Trophoblast cell (in vitro differentiated cells and primary cell): ENCODE data around the gene CAMK1D.

Source experiments
- DNase-seq, 2 donors: peaks; one replicate each; pipeline ENCODE4 v3.0.0-alpha.2; 2016
- H2AFZ ChIP-seq: 2 replicates; pipeline ENCODE4 v1.6.1; 2013; ENCODE audit warnings: low read length, moderate library complexity, mild to moderate bottlenecking; ENCODE audit not compliant: insufficient read depth, poor library complexity
- H2AK5ac ChIP-seq: 2 replicates; pipeline ENCODE4 v1.6.1; 2013; ENCODE audit warnings: mild to moderate bottlenecking, low read length
- H2BK120ac ChIP-seq: 2 replicates; pipeline ENCODE4 v1.6.1; 2013; ENCODE audit warnings: low read length, mild to moderate bottlenecking, moderate library complexity; ENCODE audit not compliant: insufficient read depth, poor library complexity
- H2BK12ac ChIP-seq: 2 replicates; pipeline ENCODE4 v1.6.1; 2013; ENCODE audit warnings: mild to moderate bottlenecking, low read length, moderate library complexity
- H2BK5ac ChIP-seq: 2 replicates; pipeline ENCODE4 v1.6.1; 2013; ENCODE audit warnings: low read length, low read depth, moderate library complexity, mild to moderate bottlenecking; ENCODE audit not compliant: poor library complexity
- H3K14ac ChIP-seq: 2 replicates; pipeline ENCODE4 v1.6.1; 2013; ENCODE audit warnings: mild to moderate bottlenecking, low read length
- H3K18ac ChIP-seq: 2 replicates; pipeline ENCODE4 v1.6.1; 2013; ENCODE audit warnings: mild to moderate bottlenecking, low read length
- H3K23ac ChIP-seq: 2 replicates; pipeline ENCODE4 v1.6.1; 2013; ENCODE audit warnings: low read length
- H3K27ac ChIP-seq: 2 replicates; pipeline ENCODE4 v1.5.1; 2013; ENCODE audit warnings: low read depth, mild to moderate bottlenecking, inconsistent platforms, low read length, moderate library complexity
- H3K27me3 ChIP-seq: 2 replicates; pipeline ENCODE4 v1.6.1; 2013; ENCODE audit warnings: inconsistent platforms, mild to moderate bottlenecking, low read length, moderate library complexity; ENCODE audit not compliant: insufficient read depth
- H3K36me3 ChIP-seq, 2 experiments: 1 replicate in 1 of 2; 2 replicates in 1 of 2; pipeline ENCODE4 v1.6.1; 2013; ENCODE audit warnings: low read length in 2 of 2, mild to moderate bottlenecking in 2 of 2, moderate library complexity in 1 of 2; ENCODE audit not compliant: insufficient read depth in 2 of 2, control insufficient read depth in 1 of 2
- H3K4ac ChIP-seq: 2 replicates; pipeline ENCODE4 v1.6.1; 2013; ENCODE audit warnings: low read depth, mild to moderate bottlenecking, low read length, moderate library complexity
- H3K4me1 ChIP-seq, 2 experiments: 1 replicate in 1 of 2; 2 replicates in 1 of 2; pipeline ENCODE4 v1.6.1; 2013; ENCODE audit warnings: low read length in 2 of 2, mild to moderate bottlenecking in 2 of 2, moderate library complexity in 1 of 2; ENCODE audit not compliant: insufficient read depth in 2 of 2, control insufficient read depth in 1 of 2
- H3K4me2 ChIP-seq: 2 replicates; pipeline ENCODE4 v1.6.1; 2013; ENCODE audit warnings: inconsistent platforms, mild to moderate bottlenecking, low read length, moderate library complexity
- H3K4me3 ChIP-seq: 2 replicates; pipeline ENCODE4 v1.5.1; 2013; ENCODE audit warnings: mild to moderate bottlenecking, low read depth, low read length, inconsistent platforms
- H3K79me1 ChIP-seq: one replicate; pipeline ENCODE4 v1.6.1; 2013; ENCODE audit warnings: low read length
- H3K79me2 ChIP-seq: 2 replicates; pipeline ENCODE4 v1.6.1; 2013; ENCODE audit warnings: low read length, mild to moderate bottlenecking; ENCODE audit not compliant: control insufficient read depth, insufficient read depth, poor library complexity
- H3K9ac ChIP-seq: 2 replicates; pipeline ENCODE4 v1.6.1; 2013; ENCODE audit warnings: mild to moderate bottlenecking, low read length
- H3K9me3 ChIP-seq: 2 replicates; pipeline ENCODE4 v1.6.1; 2013; ENCODE audit warnings: low read depth, mild to moderate bottlenecking, control low read depth, inconsistent platforms, low read length; ENCODE audit not compliant: insufficient read depth
- H4K12ac ChIP-seq: 2 replicates; pipeline ENCODE4 v1.6.1; 2013; ENCODE audit warnings: low read depth, mild to moderate bottlenecking, low read length, moderate library complexity
- H4K8ac ChIP-seq: 2 replicates; pipeline ENCODE4 v1.6.1; 2013; ENCODE audit warnings: low read depth, mild to moderate bottlenecking, low read length, moderate library complexity
- H4K91ac ChIP-seq: one replicate; pipeline ENCODE4 v1.6.1; 2013; ENCODE audit warnings: low read depth, mild to moderate bottlenecking, low read length, moderate library complexity
- WGBS: extraction: QIAGEN DNeasy Blood & Tissue Kit; methylation state at CpG from one replicate; pipeline ENCODE4 v1.1.7; 2013; ENCODE audit warnings: missing lambda C conversion rate; ENCODE audit not compliant: insufficient read length, insufficient coverage; ENCODE audit errors: extremely low coverage; 5-methylcytosine and 5-hydroxymethylcytosine counted together

The CAMK1D gene

GRCh38 chr10:12829831-12830390 is 480.6 kb downstream of the CAMK1D start:
- no peak overlapping the region for H3K18ac ChIP-seq

GRCh38 chr10:12832096-12832495 is 482.7 kb downstream of the CAMK1D start:
- Histone ChIP-seq H2BK5ac (no peak overlapping the region), H3K23ac (no peak overlapping the region), H3K18ac (no peak overlapping the region), H2AFZ (no peak overlapping the region), H2AK5ac (no peak overlapping the region), H3K4me2 (no peak overlapping the region), H4K8ac (no peak overlapping the region), H3K14ac (no peak overlapping the region), H3K9me3 (no peaks in the 10 kb centered on the region), H3K36me3 (no peaks in the 10 kb centered on the region), H3K27me3 (no peaks in the 10 kb centered on the region), H4K91ac (no peak overlapping the region), H3K4me1 (no peaks in the 10 kb centered on the region), H3K4ac (no peak overlapping the region), H3K9ac (no peak overlapping the region), H3K4me3 (no peak overlapping the region), H4K12ac (no peak overlapping the region), H3K79me1 (no peaks in the 10 kb centered on the region), H2BK12ac (no peak overlapping the region), H3K79me2 (no peaks in the 10 kb centered on the region), H3K27ac (no peak overlapping the region), H2BK120ac (no peak overlapping the region)
- DNase-seq = no peak
- no CpG with 5 or more reads among the region's 10 CpGs for WGBS

More at GRCh38 chr10:12829831-12830390, 480.6 kb downstream of the CAMK1D start:
- Histone ChIP-seq H3K27ac (no peak overlapping the region), H2AFZ (no peak overlapping the region), H2AK5ac (no peak overlapping the region), H3K27me3 (no peaks in the 10 kb centered on the region), H4K8ac (no peak overlapping the region), H2BK12ac (no peak overlapping the region), H3K9ac (no peak overlapping the region), H3K36me3 (no peaks in the 10 kb centered on the region), H2BK5ac (no peak overlapping the region), H3K14ac (no peak overlapping the region), H4K12ac (no peak overlapping the region), H3K4me2 (no peak overlapping the region), H4K91ac (no peak overlapping the region), H2BK120ac (no peak overlapping the region), H3K4me1 (no peaks in the 10 kb centered on the region), H3K79me1 (no peaks in the 10 kb centered on the region), H3K79me2 (no peaks in the 10 kb centered on the region), H3K9me3 (no peaks in the 10 kb centered on the region), H3K4ac (no peak overlapping the region), H3K4me3 (no peak overlapping the region), H3K23ac (no peak overlapping the region)
- DNase-seq = no peak
- WGBS = no CpG with 5 or more reads among the region's 6 CpGs

GRCh38 chr10:12833451-12833850 is 484.1 kb downstream of the CAMK1D start:
- Histone ChIP-seq H3K9me3 (no peaks in the 10 kb centered on the region), H3K9ac (no peak overlapping the region), H4K91ac (no peak overlapping the region), H2AFZ (no peak overlapping the region), H3K27ac (no peak overlapping the region), H2BK5ac (no peak overlapping the region), H2BK12ac (no peak overlapping the region), H2BK120ac (no peak overlapping the region), H3K79me1 (no peaks in the 10 kb centered on the region), H3K4ac (no peak overlapping the region), H3K23ac (no peak overlapping the region), H3K4me1 (no peaks in the 10 kb centered on the region), H3K4me3 (no peak overlapping the region), H2AK5ac (no peak overlapping the region), H3K4me2 (no peak overlapping the region), H3K14ac (no peak overlapping the region), H4K8ac (no peak overlapping the region), H4K12ac (no peak overlapping the region), H3K27me3 (no peaks in the 10 kb centered on the region), H3K18ac (no peak overlapping the region), H3K36me3 (no peaks in the 10 kb centered on the region), H3K79me2 (no peaks in the 10 kb centered on the region)
- DNase-seq = no peak
- no CpG with 5 or more reads among the region's 11 CpGs for WGBS

- no peaks in the 10 kb centered on the region for H3K4me1 ChIP-seq
These were observed 484.8 kb downstream of the CAMK1D start for GRCh38 chr10:12834116-12834665.

More at GRCh38 chr10:12834116-12834665, 484.8 kb downstream of the CAMK1D start:
- Histone ChIP-seq H3K18ac (no peak overlapping the region), H2BK120ac (no peak overlapping the region), H3K36me3 (no peaks in the 10 kb centered on the region), H2AK5ac (no peak overlapping the region), H2BK5ac (no peak overlapping the region), H4K12ac (no peak overlapping the region), H3K4ac (no peak overlapping the region), H3K14ac (no peak overlapping the region), H3K4me2 (no peak overlapping the region), H3K27ac (no peak overlapping the region), H3K27me3 (no peaks in the 10 kb centered on the region), H3K79me1 (no peaks in the 10 kb centered on the region), H3K23ac (no peak overlapping the region), H4K91ac (no peak overlapping the region), H3K4me3 (no peak overlapping the region), H2BK12ac (no peak overlapping the region), H4K8ac (no peak overlapping the region), H3K79me2 (no peaks in the 10 kb centered on the region), H3K9me3 (no peaks in the 10 kb centered on the region), H2AFZ (no peak overlapping the region), H3K9ac (no peak overlapping the region)
- DNase-seq = no peak
- WGBS = no CpG with 5 or more reads among the region's 19 CpGs
